GM18511 (cell line): Measurements from ENCODE around the gene CDC42BPB.

Experiments used
- ATAC-seq: cut with Tn5 transposase; IDR thresholded peaks from one replicate; pipeline ENCODE4 v1.9.1; 2021; ENCODE audit warnings: mild to moderate bottlenecking, moderate library complexity; ENCODE audit not compliant: unreplicated experiment

Gene CDC42BPB

DNA sequence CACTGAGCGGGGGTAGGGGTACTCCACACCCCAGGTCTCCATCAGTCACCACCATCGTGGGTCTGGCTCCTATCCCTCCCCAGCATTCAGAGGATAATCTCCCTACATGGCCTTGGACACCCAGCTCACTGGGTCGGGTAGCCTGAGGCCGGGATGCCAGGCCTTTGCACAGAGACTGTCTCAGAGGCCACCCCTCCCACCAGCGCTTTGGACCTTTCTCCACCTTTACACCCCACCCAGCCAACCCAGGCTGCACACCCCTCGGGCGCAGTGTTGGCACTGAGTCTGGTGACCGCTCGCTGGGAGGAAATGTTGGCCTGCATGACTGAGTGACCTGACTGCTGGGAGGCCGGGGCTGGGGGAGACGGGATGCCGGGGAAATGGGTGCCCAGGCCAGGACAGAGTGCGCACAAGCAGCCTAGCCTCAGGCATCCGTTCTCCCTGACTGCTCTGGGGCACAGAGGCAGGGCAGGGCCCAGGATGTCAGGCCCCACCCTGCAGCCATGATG is 16.1 kb upstream of the CDC42BPB start:
- no peak for ATAC-seq

DNA sequence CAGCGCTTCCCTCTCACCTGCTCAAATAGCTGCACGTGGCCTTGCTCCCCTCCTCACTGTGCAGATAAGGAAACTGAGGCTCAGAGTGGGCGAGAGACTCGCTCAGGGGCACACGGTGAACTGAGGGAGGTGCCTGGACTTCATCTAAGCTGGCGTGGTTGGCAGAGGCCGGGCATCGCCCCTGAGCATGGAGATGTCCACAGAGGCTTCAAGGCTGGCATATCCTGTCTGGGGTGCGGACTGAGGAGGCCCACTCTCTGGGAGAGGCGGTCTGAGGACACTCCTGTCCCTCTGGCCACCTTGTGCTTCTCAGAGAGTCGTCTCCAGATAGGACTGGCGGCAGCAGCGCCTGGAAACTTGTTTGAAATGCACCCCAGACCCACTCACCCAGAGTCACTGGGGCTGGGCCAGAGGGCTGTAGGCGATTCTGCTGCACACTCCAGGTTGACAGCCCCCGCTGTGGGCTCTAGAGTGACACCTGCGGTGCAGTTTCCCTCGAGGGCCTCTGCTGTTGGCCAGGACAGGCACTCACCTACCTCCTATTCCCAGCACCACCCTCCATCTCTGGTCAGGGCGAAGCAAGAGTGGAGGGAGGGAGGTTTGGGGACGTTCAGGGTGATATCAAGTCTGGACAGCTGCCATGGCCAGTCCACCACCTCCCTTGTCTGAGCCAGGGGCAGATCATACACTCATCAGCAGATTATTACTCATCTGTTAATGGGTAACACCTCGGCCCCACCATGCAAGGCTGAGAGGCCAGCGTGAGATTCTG is 15.4 kb upstream of the CDC42BPB start:
- no peak for ATAC-seq

- ATAC-seq: no peak
Measured at GRCh38 chr14:103071544-103072251, 14.3 kb upstream of the CDC42BPB start.

GRCh38 chr14:103070971-103071542 is 13.7 kb upstream of the CDC42BPB start:
- ATAC-seq: no peak

DNA sequence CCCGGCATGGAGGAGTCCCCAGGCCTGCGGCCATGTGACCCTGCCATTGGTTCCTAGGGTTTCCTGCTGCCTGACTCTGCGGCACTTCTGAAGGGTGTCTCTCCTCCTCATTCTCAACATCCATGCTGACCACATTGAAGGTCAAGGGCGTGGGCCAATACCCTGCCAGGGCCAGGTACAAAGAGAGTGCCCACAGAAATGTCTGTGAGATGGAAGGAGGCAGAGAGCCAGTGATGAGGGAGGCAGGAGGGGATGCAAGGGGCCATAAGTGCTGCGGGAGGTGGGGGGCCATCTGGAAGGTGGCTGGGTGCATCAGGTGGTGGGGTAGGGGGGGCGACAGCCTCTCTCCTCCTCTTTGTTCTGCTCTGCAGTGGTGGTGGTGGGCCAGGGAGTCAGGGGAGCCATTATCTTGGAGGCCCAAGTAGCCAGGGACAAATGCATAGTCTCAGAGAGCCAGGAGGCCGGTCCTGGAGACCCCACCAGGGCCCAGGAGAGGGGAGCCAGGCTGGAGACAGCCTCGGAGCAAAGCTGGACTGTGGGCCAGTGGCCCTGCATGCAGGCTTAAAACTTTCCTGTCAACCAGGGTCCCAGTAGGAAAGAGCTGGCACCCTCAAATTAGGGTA is 13.0 kb upstream of the CDC42BPB start:
- ATAC-seq: no peak

GRCh38 chr14:103068351-103069073 is 11.2 kb upstream of the CDC42BPB start:
- ATAC-seq: no peak

DNA sequence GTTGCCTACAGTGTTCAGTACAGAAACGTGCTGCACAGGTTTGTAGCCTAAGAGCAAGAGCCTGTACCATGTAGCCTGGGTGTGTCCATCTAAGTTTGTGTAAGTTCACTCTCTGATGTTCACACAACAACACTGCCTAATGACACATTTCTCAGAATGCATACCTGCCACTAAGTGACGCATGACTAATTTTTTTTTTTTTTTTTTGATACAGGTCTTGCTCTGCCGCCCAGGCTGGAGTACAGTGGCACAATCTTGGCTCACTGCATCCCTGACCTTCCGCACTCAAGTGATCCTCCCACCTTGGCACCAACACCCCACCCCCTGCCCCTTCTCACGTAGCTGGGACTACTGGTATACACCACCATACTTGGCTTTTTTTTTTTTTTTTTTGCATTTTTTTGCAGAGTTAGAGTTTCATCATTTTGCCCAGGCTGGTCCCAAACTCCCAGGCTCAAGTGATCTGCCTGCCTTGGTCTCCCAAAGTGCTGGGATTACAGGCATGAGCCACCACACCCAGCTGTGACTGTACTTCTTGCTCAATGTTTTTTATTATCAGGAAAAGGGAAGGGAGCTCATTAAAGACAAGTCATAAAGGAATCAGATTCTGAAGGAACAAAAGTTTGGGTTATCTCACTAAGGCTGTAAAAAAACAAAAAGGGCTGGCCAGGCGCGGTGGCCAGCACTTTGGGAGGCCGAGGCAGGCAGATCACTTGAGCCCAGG is 10.0 kb upstream of the CDC42BPB start:
- no peak for ATAC-seq

DNA sequence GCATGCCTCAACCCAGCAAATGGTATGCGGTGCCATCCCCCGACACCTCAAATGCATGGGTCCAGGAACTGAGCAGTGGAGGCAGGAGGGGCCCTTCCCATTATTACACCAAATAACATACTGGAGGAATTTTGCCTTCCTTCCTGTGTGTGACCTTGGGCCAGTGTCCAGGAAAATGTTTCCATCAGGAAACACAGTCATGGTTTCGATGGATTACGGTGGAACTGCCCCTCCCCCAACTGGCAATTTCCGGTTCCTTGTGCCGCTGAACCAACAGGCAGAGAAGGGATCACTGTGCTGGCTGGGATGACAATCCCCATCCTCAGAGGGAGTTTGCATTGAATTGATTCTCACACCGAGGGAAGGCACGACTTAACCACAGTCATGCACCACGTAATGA is 9.1 kb upstream of the CDC42BPB start:
- ATAC-seq: no peak

DNA sequence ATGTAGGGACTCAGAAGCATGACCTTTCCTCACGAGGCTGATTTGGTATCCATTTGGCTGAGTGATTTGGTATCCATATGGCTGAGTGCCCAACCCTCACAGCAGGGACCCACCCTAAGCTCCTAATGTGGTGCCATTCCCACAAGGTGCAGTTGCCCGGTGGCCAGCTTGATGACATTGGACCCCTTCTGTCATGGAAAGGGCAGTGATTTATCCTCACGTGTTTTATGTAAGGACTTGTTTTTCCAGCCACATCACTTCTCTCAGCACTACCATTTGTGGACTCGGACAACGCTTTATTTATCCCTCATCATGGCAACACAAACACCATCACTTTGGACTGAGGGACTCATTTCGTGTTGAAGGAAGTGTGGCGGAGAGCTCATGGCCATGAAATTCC is 8.5 kb upstream of the CDC42BPB start:
- ATAC-seq: no peak

DNA sequence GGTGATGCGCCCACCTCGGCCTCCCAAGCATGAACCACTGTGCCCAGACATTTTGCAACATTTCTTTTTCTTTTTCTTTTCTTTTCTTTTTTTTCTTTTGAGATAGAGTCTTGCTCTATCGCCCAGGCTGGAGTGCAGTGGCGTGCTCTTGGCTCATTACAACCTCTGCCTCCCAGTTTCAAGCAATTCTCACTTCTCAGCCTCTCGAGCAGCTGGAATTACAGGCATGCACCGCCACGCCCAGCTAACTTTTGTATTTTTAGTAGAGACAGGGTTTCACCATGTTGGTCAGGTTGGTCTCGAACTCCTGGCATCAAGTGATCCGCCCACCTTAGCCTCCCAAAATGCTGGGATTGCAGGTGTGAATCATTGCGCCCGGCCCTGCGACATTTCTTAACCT is 7.6 kb upstream of the CDC42BPB start:
- ATAC-seq: no peak

DNA sequence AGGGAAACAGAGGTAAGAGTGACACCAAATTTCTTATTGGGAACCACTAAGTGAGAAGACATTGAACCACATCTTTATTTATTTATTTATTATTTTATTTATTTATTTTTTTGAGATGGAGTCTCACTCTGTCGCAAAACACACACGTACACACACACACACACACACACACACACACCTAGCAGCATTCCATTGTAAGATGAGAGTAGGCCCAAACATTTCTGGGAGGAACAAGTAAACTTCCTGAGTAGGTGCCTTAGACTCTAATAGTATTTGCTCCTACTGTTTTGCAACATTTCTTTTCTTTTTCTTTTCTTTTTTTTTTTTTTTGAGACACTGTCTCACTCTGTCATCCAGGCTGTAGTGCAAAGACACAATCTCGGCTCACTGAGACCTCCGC is 7.1 kb upstream of the CDC42BPB start:
- ATAC-seq: no peak

- no peak for ATAC-seq
Measured at GRCh38 chr14:103061482-103061976, 4.2 kb upstream of the CDC42BPB start.

DNA sequence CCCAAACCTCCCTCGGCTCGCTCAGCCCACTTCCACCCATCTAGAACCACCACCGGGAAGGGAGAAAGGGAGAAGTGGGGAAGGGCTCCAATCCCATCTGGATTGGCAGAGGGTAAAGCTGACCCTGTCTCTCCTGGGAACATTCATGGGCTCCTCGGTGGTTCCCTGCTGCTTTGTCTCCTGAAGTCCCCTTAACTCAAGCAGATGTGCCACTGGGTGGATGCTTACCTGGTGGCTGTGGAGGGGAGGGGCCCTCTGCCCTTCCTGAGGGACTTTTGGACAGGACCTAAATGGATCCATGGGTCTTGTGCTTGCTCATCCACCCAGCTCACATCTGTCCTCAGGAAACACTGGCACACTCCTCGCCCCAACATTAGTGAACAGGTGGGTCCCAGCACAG is 2.2 kb upstream of the CDC42BPB start:
- no peak for ATAC-seq

DNA sequence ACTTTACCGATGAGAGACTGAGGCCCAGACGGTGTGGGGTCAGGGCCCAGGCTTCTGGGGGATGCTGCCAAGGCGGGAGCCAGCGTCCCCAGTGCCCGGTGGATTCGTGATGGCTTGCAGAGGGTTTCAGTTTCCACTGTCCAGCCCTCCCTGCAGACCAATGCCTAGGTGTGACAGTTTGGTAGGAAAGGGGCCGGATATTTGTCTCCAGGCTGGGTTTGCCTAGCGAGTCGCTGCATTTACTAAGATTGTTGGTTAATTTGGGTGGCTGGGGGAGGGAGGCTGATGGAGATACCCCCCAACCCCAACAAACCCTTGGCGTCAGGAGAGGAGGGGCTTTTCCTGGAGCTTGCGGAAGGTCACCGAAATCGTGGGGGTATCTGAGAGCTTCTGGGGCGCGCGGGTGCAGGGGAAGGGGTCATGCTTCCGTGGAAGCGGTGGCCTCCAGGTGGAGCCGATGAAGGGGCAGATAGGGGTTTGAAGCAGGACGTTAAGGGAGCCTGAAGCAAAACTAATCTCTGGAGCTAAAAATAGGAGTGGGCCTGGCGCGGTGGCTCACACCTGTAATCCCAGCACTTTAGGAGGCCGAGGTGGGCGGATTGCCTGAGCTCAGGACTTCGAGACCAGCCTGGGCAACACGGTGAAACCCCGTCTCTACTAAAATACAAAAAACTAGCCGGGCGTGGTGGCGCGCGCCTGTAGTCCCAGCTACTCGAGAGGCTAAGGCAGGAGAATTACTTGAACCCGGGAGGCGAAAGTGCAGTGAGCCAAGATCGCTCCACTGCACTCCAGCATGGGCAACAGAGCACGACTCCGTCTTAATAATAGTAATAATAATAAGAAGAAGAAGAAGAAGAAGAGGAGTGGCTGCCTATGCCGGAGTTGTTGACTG is 1.1 kb upstream of the CDC42BPB start:
- ATAC-seq: no peak

- ATAC-seq: no peak
Measured at GRCh38 chr14:103057028-103057371, 349 bp downstream of the CDC42BPB start.

DNA sequence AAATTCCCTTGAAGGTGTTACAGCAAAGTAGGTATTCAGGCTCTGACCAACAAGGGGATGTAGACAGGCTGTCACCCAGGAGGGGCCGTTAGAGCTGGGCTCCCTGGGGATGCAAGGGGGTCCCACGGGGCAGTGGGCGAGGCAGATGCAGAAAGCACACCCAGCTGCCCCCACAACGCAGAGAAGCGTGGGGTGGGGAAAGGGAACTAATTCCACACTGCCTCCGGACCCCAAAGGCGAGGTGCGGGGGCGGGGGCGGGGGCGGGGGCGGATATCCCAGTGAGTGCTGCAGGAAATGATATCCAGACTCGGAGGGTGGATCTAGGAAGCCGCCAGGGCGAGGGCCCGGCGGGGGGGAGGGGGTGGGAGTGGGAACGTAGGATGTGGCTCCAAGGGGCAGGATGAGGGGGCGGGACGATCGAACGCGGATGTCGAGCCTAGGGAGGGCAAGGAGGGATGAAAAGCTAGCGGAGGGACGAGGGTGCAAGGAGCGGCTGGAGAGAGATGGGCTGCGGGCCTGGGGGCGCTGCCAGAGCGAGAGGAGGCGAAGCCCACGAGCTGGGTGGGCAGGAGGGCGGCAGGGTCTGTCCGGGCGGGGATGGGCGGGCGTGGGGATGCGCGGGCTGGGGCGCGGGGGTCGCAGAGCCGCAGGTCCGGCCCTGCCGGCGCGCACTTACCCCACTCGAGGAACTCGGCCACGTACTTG is 874 bp downstream of the CDC42BPB start:
- ATAC-seq: no peak

- ATAC-seq: no peak
Measured at GRCh38 chr14:103055695-103056094, 1.7 kb downstream of the CDC42BPB start.

DNA sequence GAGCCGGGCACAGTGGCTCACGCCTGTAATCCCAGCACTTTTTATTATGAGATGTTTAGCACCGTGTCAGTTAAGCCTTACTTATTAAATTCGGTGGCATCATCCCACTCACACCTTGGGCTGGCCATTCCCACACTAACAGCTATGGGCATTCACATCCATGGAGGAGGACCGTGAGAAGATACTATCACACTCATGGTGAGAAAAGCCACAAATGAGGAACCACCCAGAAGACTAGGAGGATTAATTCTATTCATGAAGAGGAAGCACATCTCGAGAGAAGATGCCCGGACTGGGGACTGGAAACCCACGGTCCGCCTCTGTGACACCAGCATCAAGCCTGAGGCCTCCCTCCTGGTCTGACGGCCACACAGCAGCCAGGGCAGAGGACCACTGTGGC is 4.9 kb downstream of the CDC42BPB start:
- no peak for ATAC-seq

DNA sequence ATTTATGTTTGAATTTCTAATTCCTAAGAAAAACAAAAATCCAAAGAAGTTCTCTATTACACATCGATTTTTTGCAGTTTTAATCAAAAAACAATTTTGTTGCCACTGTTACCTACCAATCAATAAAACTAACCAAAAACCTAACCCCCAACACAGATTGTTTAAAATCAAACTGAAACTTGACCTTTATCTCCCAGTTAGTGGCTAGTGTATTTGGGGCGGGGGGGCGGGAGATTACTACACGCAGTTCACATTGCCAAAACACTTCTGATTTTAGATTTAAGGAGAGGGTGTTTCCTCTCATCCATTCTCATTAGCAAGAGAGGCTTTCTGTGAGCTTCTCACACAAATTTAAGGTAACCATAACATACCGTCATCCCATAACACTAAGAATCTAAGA is 6.4 kb downstream of the CDC42BPB start:
- no peak for ATAC-seq
